GM19238 (cell line): ENCODE results near the gene MTCL3.

Experiments
- DNase-seq: peaks from one replicate; pipeline ENCODE4 v3.0.0; 2011; ENCODE audit warnings: low spot score; ENCODE audit not compliant: insufficient read length

MTCL3 gene

DNA sequence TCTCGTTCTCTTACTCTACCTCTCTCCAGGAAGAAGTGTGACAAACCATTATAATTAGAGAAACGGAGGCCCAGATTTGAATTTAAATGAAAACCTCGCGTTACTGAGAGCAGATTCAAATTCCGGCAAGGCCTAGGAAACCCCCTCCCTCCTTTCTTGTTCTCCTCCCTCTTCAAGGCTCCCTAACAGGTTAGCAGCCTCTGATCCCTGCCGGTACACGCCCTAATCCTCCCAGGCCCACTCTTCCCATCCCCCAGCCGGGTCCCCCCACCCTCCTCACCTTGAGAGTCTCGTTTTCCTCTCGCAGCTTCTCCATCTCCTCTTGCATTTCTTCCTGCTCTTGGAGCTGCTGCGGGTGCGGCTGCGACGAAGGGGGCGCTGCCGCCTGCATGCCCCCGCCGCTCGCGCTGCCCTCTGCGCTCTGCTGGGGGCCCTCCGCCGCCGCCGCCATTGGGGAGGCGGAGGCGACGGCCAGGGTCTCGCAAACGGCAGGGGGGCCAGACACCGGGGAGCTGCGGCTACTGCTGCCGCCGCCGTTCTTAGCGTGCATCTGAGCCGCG is 3.8 kb downstream of the MTCL3 start:
- peak; percentile 3 for DNase-seq

DNA sequence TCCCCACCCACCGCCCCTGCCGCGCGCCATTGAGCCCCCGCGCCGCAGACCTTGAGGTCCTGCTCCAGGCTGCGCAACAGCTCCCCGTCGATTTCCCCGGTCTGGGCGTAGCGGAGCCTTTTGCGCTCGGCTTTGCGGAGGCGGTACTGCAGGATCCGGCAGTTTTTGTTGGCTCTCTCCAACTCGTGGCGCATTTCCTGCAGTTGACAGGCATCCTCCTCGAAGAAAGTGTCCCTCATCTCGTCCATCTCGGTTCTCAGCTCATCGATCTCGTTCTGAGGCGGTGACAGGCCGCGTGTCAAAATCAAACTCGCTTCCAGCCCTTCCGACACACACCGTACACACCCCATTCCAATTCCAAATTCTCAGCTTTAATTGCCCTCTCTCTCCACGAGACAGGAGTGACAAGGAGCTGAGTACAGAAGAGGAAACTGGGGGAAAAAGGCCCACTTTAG is 4.3 kb downstream of the MTCL3 start:
- peak; percentile 5 for DNase-seq

DNA sequence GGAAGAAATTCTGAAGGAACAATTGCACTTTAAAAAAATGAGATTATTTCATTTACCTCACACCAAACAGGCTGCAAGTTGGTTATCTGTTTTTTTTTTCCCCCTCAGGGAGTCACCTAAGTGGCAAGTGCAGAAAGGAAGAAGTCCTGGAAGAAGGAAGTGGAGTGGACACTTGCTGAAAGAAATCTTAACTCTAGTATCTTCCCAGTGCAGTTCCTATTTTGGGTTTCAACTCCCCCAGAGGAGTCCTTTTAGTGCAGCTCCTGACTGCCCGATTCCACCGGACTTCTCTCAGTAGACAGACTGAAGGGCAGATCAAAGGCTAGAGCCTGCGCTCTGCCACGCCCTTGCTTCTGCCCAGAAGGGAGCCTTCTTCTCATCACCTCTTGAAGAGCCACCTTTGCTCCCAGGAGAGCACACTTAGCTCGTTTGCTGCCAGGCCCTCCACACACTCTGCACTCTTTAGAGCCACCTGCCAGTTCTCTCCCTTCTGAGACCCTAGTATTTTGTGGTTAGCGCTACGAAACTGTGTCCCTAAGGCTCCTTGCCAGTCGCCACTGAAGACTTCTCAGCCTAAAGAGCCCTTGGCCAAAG is 4.9 kb downstream of the MTCL3 start:
- no peak for DNase-seq

DNA sequence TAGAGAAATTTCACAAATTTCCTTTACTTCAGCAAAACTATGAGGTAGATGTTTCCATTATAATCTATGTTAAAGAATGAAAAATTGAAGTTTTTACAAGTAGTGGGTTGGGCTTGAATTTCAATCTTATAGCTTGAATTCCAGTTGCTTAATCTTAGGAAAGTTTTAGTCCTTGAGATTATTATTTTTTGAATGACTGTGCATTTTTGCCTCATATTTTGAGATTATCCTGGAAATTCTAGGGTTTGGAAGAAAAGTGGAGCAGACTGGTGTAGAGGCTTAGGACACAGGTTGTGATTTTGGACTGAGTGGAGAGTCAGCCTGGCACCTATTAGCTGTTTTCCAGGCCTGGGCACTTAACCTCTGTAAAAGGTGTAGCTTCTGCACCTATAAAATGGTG is 5.7 kb downstream of the MTCL3 start:
- no peak for DNase-seq

DNA sequence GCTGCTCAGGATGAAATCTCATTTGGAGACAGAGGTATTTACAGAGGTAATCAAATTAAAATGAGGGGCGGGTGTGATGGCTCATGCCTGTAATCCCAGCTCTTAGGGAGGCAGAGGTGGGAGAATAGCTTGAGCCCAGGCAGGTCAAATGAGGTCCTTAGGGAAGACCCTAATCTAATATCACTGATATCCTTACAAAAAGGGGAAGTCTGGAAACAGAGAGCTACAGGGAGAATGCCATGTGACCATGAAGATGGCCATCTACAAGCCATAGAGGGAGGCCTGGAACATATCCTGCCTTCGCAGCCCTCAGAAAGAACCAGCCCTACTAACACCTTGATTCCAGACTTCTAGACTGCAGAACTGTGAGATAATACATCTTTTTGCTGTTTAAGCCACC is 8.3 kb downstream of the MTCL3 start:
- DNase-seq, result no peak

DNA sequence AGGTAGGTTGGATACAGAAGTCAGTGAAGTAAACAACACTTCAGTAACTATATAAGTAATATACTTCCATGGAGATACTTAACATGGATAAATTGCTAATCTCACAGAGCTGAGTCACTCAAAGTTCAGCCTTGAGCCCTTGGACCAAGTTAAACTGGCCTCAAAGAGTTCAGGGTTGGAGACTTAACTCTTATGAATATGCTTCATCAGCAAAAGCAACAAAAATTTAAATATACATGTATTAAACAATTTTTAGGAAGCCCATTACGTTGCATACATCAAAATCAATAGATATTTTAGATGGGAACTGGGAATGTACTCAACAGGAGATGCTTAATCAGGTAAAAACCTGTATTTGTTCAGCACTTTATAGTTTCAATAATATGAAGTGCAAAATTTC is 12.2 kb downstream of the MTCL3 start:
- no peak for DNase-seq

DNA sequence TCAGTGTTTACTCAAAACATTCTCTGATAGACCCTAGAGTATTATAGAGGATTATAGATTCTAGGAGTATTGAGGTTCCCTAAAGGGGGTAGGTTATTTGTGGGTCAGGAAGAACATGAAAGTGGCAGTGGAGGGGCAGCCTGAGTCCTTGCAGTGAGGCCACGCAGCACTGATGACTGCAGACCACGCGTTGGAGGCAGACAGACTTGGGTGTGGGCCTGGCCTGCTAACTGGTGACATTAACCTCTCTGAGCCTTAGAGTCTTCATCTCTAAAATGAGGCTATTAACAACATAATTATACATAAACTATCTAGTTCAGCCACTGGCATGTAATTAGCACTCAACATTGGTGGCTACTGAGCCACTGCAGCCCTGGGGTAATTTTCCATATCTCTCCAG is 16.1 kb downstream of the MTCL3 start:
- DNase-seq, result no peak

DNA sequence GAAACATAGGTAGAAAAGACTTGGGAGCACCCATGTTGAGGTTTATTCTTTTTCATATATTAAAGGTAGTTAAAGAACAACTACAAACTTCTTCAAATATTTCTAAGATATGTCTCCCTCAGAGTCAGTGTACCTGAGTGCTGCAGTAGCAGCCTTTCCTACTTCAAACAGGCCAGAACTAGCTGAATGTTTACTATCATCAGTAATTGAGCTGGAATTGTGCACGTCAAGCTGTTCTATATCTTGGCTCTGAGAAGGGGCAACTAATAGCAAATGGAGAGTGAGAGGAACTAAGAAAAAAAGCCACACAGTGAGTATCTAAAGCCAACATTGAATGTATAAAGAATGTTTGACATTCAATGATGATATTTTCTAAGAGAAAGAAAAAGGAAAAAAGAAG is 21.7 kb downstream of the MTCL3 start:
- DNase-seq, result no peak

DNA sequence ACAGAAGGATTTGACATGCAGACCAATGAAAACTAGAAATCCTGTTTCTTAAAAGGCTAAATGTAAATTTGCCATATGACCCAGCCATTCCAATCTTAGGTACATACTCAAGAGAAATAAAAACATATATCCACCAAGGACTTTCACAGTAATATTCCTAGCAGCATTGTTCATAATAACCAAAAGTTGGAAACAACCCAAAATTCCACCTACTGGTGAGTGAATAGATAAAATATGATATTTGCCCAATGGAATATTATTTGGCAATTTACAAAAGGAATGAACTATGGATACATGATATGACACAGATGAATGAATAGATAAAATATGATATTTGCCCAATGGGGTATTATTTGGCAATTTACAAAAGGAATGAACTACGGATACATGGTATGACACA is 22.7 kb downstream of the MTCL3 start:
- DNase-seq, result no peak

DNA sequence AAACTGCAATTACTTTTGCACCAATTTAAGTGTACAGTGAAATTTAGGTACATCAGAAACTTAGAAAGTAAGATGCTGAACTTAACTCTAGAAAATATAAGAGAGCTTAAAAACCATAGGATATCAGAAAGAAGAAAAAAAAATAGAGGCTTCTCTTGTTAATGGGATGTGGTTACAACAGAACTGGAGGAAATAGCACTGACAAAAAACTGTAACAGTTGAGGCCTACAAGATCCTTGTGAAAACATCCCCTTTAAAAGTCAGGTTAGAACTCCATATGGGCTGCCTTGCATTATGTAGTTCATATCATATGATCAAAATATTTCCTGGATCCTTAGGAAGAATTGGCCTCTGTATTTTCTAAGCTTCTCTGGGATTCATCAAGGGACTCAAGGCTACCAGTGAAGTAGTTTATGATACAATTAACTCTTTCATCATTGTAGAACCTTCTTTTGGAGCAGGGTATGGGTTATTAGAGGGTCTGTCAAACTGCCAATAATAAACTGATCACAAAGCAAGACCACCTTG is 24.8 kb downstream of the MTCL3 start:
- DNase-seq, result no peak

DNA sequence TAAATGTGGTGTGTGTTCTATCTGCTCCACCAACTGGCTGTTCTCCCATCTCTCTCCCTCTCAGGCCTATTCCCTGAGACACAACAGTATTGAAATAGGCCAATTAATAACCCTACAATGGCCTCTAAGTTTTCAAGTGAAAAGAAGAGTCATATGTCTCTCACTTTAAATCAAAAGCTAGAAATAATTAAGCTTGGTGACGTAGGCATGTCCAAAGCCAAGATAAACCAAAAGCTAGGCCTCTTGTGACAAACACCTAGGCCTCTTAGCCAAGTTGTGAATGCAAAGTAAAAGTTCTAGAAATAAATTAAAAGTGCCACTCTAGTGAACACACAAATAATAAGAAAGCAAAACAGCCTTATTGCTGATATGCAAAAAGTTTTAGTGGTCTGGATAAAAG is 29.9 kb downstream of the MTCL3 start:
- DNase-seq, result no peak

DNA sequence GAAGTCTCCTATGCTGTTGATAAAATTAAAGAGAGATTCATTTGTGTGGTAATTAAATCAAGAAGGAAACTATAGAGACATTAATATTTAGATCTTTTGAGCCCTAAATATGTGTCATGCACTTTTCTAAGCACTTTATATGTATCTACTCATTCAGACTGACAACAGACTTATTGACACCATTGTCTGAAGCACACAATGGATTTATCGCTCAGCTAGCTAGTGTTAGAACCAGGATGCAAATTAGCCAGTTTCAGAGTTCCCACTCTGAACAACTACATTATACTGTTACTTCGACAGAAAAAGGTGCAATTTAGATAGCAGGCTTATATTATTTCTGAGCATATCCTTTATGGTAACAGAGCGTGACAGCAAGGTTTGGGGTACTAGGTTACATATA is 32.2 kb downstream of the MTCL3 start:
- no peak for DNase-seq

DNA sequence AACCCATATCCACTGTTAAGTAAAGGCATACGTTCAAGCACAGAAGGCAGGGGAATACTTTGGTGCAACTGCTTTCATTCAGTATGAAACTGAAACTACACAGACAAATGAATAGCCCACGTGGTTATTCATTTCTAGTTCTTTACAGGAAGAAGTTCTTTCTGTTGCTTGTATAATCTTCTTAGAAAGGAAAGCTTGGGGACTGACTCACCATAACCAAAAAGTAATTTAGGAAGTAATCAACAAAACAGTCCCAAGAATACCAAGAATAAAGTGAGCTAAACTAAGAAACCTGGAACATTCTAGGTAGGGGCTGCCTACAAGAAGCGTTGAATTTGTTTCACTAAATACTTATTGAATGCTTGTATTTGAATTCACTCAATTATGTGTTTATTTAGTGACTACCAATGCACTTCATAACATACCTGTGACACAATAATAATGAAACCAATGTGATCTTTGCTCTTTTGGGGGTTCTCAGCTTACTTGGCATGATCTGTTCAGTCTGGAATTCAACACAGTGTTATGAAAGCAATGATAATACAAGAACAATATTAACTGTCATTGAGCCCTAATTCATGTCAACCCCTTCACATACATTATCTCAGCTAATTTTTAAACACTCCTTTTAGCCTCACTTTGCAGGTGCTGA is 34.8 kb downstream of the MTCL3 start:
- peak; percentile 48 for DNase-seq

DNA sequence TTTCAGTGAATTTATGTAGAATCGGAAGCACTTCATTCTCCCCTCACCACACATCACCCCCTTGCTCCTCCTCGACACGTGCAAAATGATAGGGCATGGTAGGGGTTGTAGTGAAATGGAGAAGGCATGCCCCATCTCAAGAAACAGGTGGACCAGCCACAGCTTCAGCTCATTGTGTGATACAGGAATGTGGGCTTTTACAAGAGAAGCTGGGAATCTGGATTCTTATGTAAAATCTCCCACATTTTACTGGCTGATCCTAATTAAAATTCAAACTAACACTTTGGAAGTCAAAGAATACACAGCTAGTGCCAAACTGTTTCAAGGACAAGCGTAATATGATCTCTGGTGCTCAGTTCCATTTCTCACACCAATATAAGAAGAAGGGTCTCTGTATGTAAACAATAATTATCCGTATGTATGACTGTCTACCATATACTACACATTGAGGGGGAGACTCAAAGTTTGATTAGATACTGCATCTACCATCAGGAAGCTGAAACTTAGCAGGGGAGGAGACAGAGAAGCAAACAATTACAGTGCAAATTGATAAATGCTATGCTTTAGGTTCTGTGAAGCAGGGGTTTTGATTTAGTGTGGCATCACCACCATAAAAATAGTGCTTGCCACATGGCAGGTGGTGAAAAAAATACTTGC is 35.6 kb downstream of the MTCL3 start:
- DNase-seq, result no peak

DNA sequence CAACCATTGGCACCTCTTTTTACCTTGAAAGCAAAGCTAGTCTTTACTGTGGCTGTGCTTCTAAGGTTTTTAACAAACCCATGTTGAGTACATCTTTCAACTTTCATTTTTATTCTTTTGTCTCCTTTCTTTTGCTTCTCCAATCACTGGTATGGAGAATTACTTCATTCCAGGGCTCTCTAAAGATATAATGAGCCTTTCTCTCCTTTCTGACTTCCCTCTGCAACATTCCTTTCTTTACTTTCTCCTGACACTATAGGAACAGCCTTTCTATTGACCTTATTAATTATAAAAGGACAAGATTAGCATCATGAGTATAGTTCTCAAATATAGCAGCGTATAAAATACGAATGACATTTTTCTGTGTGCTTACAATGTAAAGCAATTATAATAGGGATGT is 36.8 kb downstream of the MTCL3 start:
- no peak for DNase-seq

DNA sequence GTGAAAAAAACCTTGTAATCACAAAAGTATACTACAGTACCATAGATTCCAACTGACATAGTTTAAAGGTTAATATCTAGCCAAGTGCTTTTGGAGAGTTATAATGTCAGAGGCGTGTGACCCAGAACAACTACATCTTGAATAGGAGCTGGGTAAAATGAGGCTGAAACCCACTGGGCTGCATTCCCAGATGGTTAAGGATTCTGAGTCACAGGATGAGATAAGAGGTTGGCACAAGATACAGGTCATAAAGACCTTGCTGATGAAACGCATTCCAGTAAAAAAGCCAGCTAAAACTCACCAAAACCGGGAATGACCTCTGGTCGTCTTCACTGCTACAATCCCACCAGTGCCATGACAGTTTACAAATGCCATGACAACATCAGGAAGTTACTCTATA is 37.5 kb downstream of the MTCL3 start:
- DNase-seq, result no peak

DNA sequence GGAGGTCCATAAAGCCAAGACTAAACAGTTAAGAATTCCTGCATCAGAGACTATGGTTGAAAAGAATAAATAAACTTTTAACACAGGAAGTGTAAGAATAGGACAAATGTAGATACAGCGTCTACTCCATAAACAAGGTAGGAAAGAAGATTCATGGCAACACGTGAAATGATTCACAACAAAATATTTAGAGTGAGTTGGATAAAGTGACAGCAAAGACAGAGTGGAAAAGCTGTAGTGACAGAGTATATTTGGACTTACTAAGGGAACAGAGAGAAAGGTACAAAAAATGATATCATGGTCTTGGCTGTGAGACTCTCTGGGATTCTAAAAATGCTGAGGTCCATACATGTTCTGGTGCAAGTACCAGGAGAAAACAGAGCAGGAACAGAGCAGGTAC is 38.0 kb downstream of the MTCL3 start:
- no peak for DNase-seq

DNA sequence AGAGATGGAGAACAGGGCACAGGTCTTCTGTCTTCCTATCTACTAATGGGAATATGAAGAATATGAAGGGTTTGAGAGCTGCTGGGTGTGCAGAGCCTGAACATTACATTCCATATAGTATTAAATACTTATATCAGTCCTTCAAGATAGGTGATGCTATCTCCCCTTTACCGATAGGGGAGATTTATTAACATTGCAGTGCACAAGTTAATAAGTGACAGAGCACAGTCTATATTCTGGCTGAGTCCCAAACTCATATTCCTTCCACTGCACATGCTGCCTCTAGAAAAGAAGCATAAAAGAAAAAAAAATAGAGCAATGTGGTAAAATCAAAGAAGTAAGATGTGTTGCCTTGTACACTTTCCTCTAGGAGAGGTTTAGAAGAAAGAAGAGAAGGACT is 41.5 kb downstream of the MTCL3 start:
- no peak for DNase-seq

DNA sequence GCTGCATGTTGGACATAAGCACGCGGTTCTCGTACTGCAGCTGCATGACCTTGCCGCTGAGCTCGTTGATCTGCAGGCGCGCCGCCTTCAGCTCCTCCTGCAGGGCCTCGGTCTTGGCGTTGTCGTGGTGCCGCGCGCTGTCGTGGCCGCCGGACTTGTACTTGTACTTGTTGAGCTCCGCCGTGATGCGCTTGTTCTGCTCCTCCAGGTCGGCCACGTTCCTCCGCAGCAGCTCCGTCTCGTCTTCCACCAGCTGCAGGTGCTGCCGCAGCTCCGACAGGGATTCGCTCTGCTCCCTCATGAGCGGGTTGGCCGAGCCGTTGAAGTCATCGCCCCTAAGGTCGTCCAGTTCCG is 43.3 kb downstream of the MTCL3 start:
- DNase-seq, result no peak

DNA sequence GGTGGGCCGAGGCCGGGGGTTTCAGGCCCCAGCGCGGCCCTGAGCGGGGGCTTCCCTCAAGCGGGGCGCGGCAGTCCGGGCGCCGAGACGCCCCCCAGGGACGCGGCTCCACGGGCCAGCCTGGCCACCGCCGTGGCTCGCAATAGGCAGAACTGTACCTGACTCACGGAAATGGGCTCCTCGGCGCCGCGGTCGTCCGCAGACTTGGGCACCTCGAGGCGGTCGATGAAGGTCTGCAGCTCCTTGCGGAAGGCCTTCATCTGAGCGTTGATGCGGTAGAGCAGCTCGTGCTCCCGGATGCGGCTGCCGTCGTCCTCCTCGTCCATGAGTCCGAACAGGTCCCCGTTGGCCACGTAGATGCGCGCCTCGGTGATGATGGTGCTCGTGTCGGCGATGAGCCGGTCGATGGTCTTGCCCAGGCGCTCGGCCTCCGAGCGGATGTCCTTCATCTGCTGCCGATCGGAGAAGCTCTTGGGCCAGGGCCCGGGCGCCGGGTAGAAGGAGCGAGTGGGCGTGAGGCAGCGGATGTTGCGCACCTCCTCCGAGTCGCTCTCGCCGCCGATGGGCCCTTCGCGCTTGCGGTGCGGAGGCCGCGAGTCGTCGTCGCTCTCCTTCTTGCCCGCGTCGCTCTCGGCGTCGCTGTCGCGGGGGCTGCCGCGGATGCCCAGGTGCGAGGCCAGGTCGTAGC is 43.9 kb downstream of the MTCL3 start:
- no peak for DNase-seq

DNA sequence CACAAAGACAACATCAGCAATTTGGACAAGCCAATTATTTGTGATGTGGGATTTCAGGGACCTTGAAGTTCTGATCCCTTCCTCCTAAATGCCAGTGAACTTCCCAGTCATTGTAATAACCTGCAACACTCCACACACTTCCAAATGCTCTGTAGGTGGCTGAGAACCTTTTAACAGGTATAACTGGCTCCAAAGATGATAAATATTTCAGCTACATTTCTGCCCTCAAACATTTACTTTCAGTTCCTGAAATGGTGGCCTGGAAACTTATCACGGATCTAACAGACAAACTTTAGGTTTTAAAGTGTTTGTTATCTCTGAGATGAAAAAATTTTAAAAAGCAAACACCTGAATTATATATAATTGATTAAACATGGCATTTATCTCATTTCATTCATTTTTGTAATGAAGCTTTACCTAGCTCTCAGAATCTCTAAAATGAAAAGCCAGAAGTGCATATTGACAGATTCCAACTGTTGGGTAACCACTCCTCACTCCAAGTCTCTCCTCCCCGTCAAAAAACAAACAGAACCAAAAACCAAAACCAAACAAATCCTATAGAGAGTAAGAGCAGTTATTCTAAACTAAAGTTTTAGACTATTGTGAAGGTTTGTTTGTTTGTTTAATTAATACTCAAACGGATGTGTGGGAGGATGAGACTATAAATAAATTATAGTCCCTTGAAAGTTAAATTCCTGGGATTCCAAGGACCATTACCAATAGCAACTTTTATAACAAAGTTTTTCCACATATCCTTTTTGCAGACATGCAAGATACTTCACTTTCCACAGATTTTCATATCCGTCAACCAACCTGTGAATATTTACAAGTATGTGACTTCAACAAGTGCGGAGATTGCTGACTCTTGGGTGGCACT is 47.5 kb downstream of the MTCL3 start:
- no peak for DNase-seq
